ENCODE data around the gene TRAM2. TPM values are rescaled to one million over a fixed set of nuclear protein-coding genes. Genes with fewer than 3 reads are reported as not detected.
A peak's percentile ranks its signal among the peaks of the same experiment; 100 is the strongest.

The TRAM2 gene
- total and polyA plus RNA-seq, 9 of the 15 experiments (the other 6 are each of a cell fraction or from before 2014, with no cell fraction given), result 2.6 to 13.3 (median 8.9) TPM

GRCh38 chr6:52620055-52620905 is 43.4 kb upstream of the TRAM2 start:
- intact Hi-C loops (cut with micrococcal nuclease), result loop anchor here (1.0 kb wide), 1 partner anchor 32 kb away; no protein-coding TSS in a partner anchor
- no TSS peak for BruUV-seq (replicated peaks)
- H2AFZ ChIP-seq (ENCODE audit: low read depth, low read length), result peak overlapping the region; percentile 54
- no peak overlapping the region for H3K4me3 ChIP-seq
- in situ Hi-C loops (cut with MboI), result no loop called here
- H3K9me3 ChIP-seq (replicated peaks; ENCODE audit: control insufficient read depth, insufficient read depth, low read depth, low read length), result no peaks in the 10 kb centered on the region
- H4K20me1 ChIP-seq (replicated peaks; ENCODE audit: control insufficient read depth, insufficient read depth, low read length), result no peaks in the 10 kb centered on the region
- H3K9ac ChIP-seq (ENCODE audit: insufficient read depth in 1 of 2, low read depth in 2 of 2, low read length in 2 of 2), result no peak overlapping the region
- peak overlapping the region; percentile 3; the same call in 1 of the 2 replicates for H3K4me2 ChIP-seq (ENCODE audit: insufficient read depth, low read length)
- no peaks in the 10 kb centered on the region for H3K79me2 ChIP-seq (ENCODE audit: control insufficient read depth, insufficient read depth, low read length)
- WGBS (ENCODE audit: insufficient coverage, low coverage, missing lambda C conversion rate), result 8% methylated on average over 2 of the region's 2 CpGs
- H3K27me3 ChIP-seq (ENCODE audit: control insufficient read depth in 2 of 2, insufficient read depth in 2 of 2, low read length in 2 of 2), result no peaks in the 10 kb centered on the region
- H3K36me3 ChIP-seq (ENCODE audit: control insufficient read depth, insufficient read depth, low read length), result no peaks in the 10 kb centered on the region
- ATAC-seq, result peak; percentile 90
- no peaks in the 10 kb centered on the region for H3K9me1 ChIP-seq (ENCODE audit: control insufficient read depth, insufficient read depth, low read length)
- ChIA-PET POLR2A (no interaction called here), CTCF (ENCODE audit: low intra/inter-chr PET ratio) (no interaction called here)
- DNase-seq (ENCODE audit: extremely low read depth in 1 of 4, low spot score in 3 of 4), result peak in 1 of 4 experiments; percentile 18
- no peak for FAIRE-seq
- H3K27ac ChIP-seq (ENCODE audit: extremely low read depth, low read depth, low read length), result no peak overlapping the region
- H3K4me1 ChIP-seq (replicated peaks in 1 of 2; ENCODE audit: control insufficient read depth in 2 of 2, insufficient read depth in 2 of 2, low read length in 2 of 2), result peaks cover 0 to 8% of the 10 kb centered on the region in 2 experiments; a peak in 2 of 5 replicates
- TF ChIP-seq, protein P1, sequence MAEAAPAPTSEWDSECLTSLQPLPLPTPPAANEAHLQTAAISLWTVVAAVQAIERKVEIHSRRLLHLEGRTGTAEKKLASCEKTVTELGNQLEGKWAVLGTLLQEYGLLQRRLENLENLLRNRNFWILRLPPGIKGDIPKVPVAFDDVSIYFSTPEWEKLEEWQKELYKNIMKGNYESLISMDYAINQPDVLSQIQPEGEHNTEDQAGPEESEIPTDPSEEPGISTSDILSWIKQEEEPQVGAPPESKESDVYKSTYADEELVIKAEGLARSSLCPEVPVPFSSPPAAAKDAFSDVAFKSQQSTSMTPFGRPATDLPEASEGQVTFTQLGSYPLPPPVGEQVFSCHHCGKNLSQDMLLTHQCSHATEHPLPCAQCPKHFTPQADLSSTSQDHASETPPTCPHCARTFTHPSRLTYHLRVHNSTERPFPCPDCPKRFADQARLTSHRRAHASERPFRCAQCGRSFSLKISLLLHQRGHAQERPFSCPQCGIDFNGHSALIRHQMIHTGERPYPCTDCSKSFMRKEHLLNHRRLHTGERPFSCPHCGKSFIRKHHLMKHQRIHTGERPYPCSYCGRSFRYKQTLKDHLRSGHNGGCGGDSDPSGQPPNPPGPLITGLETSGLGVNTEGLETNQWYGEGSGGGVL (CRISPR knock-in tag; IDR thresholded peaks at IDR 0.05), result no peak
- TF ChIP-seq ZNF644 (tag; IDR thresholded peaks at IDR 0.05; ENCODE audit: low read depth) (peak; percentile 87), STAG1 (CRISPR knock-in tag; IDR thresholded peaks at IDR 0.05; ENCODE audit: borderline replicate concordance) (no peak), RBFOX2 (IDR thresholded peaks at IDR 0.05; ENCODE audit: low read depth, low read length) (0 out of 2 replicates have a peak, but pooled peaks have one; percentile 27), POLR2A (conservative IDR thresholded peaks at IDR 0.05) (no peak), NFE2 (IDR thresholded peaks at IDR 0.05; ENCODE audit: low read depth) (peak; percentile 69), RBM22 (IDR thresholded peaks at IDR 0.05; ENCODE audit: low read depth, low read length, poor library complexity, severe bottlenecking) (no peak), CBX8 (IDR thresholded peaks at IDR 0.05; ENCODE audit: borderline replicate concordance, extremely low read depth, low read depth, low read length, poor library complexity, severe bottlenecking) (no peak), TAF15 (IDR thresholded peaks at IDR 0.05; ENCODE audit: low read depth, low read length) (no peak), NFRKB (IDR thresholded peaks at IDR 0.05; ENCODE audit: low read depth) (peak; percentile 78; the same call in 1 of the 2 replicates), ZNF239 (CRISPR knock-in tag; IDR thresholded peaks at IDR 0.05) (peak; percentile 59), ATF7 (IDR thresholded peaks at IDR 0.05) (peak; percentile 47), ZBTB8A (IDR thresholded peaks at IDR 0.05; ENCODE audit: partially characterized antibody) (no peak), U2AF2 (optimal IDR thresholded peaks at IDR 0.05; ENCODE audit: low read depth, low read length) (no peak)
- TF ChIP-seq, protein P2, sequence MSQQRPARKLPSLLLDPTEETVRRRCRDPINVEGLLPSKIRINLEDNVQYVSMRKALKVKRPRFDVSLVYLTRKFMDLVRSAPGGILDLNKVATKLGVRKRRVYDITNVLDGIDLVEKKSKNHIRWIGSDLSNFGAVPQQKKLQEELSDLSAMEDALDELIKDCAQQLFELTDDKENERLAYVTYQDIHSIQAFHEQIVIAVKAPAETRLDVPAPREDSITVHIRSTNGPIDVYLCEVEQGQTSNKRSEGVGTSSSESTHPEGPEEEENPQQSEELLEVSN (IDR thresholded peaks at IDR 0.05; ENCODE audit: borderline replicate concordance in 1 of 2, extremely low read depth in 1 of 2, insufficient read depth in 1 of 2, insufficient read length in 1 of 2, low read depth in 1 of 2, low read length in 1 of 2, poor library complexity in 1 of 2, severe bottlenecking in 1 of 2), result no peak
- TF ChIP-seq, protein P3, sequence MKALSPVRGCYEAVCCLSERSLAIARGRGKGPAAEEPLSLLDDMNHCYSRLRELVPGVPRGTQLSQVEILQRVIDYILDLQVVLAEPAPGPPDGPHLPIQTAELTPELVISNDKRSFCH (CRISPR knock-in tag; IDR thresholded peaks at IDR 0.05), result no peak
- TF ChIP-seq, protein P3 (tag; IDR thresholded peaks at IDR 0.05), result no peak
